ENCODE measurements around the gene MRPL24. TPM values are rescaled to one million over a fixed set of nuclear protein-coding genes. Genes with fewer than 3 reads are reported as not detected.

The MRPL24 gene
- total and polyA plus RNA-seq, 2 of the 13 experiments (the other 11 are each of a cell fraction or from before 2014, with no cell fraction given): 38.1 to 42.9 TPM

DNA sequence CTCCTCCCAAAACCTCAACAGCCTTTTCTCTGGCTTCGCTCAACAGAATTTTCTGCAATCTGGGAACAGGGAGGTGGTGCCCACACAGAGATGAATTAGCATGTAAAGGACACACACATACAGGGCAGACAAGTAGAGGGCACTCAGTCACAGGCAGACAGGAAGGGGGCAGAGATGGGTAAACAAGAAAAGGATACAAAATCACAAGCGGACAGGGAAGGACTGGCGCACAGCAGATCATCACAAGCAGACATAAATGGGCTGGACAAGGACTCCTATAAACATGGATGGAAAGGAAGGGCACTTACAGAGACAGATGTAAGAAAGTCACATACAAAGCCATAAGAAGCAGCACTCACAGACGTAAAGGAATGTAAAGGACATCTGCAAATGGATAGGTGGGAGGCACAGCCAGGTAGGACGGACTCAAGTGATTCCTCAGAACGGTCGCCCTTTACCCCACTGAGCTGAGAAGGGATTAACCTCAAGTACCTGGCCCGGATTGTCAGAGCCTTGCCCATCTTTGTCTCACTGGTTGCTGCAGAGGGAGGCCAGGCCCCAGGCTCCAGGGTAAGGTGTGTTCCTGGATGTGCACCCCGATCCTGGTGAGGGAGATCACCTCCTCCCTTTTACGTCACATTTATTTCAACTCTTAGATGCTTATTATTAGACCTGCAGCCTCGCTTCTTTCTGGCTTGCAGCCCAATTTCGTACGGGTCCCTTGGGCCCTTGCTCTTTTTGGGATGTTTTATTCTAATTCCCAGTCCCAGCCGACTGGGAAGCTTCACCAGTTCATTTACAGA, 25.6 kb upstream of the MRPL24 start (continued):
- TF ChIP-seq ZMAT3 (CRISPR knock-in tag; conservative IDR thresholded peaks at IDR 0.05) (0 out of 2 replicates have a peak, but pooled peaks have one; percentile 16), SP2 (CRISPR knock-in tag; IDR thresholded peaks at IDR 0.05) (no peak), BCL3 (CRISPR knock-in tag; IDR thresholded peaks at IDR 0.05) (no peak), ZNF619 (CRISPR knock-in tag; IDR thresholded peaks at IDR 0.05) (no peak), ZNF44 (CRISPR knock-in tag; IDR thresholded peaks at IDR 0.05) (no peak), SALL1 (CRISPR knock-in tag; IDR thresholded peaks at IDR 0.05) (0 out of 2 replicates have a peak, but pooled peaks have one; percentile 8), AHDC1 (CRISPR knock-in tag; IDR thresholded peaks at IDR 0.05; ENCODE audit: borderline replicate concordance) (no peak), ZNF318 (CRISPR knock-in tag; IDR thresholded peaks at IDR 0.05) (no peak), SOX5 (CRISPR knock-in tag; IDR thresholded peaks at IDR 0.05; ENCODE audit: borderline replicate concordance) (no peak), MYNN (CRISPR knock-in tag; IDR thresholded peaks at IDR 0.05; ENCODE audit: low read depth) (no peak), ZNF253 (CRISPR knock-in tag; IDR thresholded peaks at IDR 0.05; ENCODE audit: borderline replicate concordance) (no peak), ZNF564 (CRISPR knock-in tag; IDR thresholded peaks at IDR 0.05) (no peak), FOSL2 (CRISPR knock-in tag; IDR thresholded peaks at IDR 0.05) (no peak), KDM5B (CRISPR knock-in tag; IDR thresholded peaks at IDR 0.05; ENCODE audit: borderline replicate concordance) (peak; percentile 24; the same call in 1 of the 2 replicates)

All from HepG2 (cell line).